GM23248 (cell line): ENCODE data around the gene CHCHD3. TPM values are rescaled to one million over a fixed set of nuclear protein-coding genes. Genes with fewer than 3 reads are reported as not detected.

ENCODE experiments used
- DNase-seq: peaks from one replicate; pipeline ENCODE4 v3.0.0-alpha.2; 2015
- H2AFZ ChIP-seq: fragments of 200-600 bp; sonication (generic); 2 replicates; pipeline ENCODE4 v1.6.1; 2016; ENCODE audit warnings: antibody characterized with exemption
- H3F3A ChIP-seq: fragments of 200-600 bp; sonication (generic); 2 replicates; pipeline ENCODE4 v1.6.1; 2016; ENCODE audit warnings: mild to moderate bottlenecking, antibody characterized with exemption, mixed run types; ENCODE audit not compliant: insufficient read depth
- H3K27ac ChIP-seq: fragments of 200-600 bp; sonication (generic); 2 replicates; pipeline ENCODE4 v1.5.1; 2016; ENCODE audit warnings: mild to moderate bottlenecking
- H3K27me3 ChIP-seq: fragments of 200-600 bp; sonication (generic); replicated peaks from 2 replicates; pipeline ENCODE4 v1.6.1; 2016; ENCODE audit warnings: mild to moderate bottlenecking; ENCODE audit not compliant: insufficient read depth
- H3K36me3 ChIP-seq: fragments of 200-600 bp; sonication (generic); 2 replicates; pipeline ENCODE4 v1.6.1; 2016; ENCODE audit warnings: low read depth, mild to moderate bottlenecking
- H3K4me1 ChIP-seq: fragments of 200-600 bp; sonication (generic); 2 replicates; pipeline ENCODE4 v1.6.1; 2016; ENCODE audit warnings: mild to moderate bottlenecking; ENCODE audit not compliant: insufficient read depth
- H3K4me2 ChIP-seq: fragments of 200-600 bp; sonication (generic); one replicate; pipeline ENCODE4 v1.6.1; 2016; ENCODE audit warnings: mild to moderate bottlenecking; ENCODE audit not compliant: unreplicated experiment
- H3K4me3 ChIP-seq: fragments of 200-600 bp; sonication (generic); 2 replicates; pipeline ENCODE4 v1.5.1; 2016; ENCODE audit warnings: mild to moderate bottlenecking
- H3K79me2 ChIP-seq: fragments of 200-600 bp; sonication (generic); 2 replicates; pipeline ENCODE4 v1.6.1; 2016; ENCODE audit warnings: mild to moderate bottlenecking; ENCODE audit not compliant: insufficient read depth
- H3K9ac ChIP-seq: fragments of 200-600 bp; sonication (generic); 2 replicates; pipeline ENCODE4 v1.6.1; 2016; ENCODE audit warnings: mild to moderate bottlenecking
- H3K9me2 ChIP-seq: fragments of 200-600 bp; sonication (generic); 2 replicates; pipeline ENCODE4 v1.6.1; 2016; ENCODE audit warnings: mixed run types, mild to moderate bottlenecking, moderate library complexity; ENCODE audit not compliant: insufficient read depth
- H3K9me3 ChIP-seq: fragments of 200-600 bp; sonication (generic); one replicate; pipeline ENCODE4 v1.6.1; 2017; ENCODE audit warnings: low read depth
- H4K20me1 ChIP-seq: fragments of 200-600 bp; sonication (generic); 2 replicates; pipeline ENCODE4 v1.6.0; 2016; ENCODE audit not compliant: insufficient read depth
- EZH2 ChIP-seq: fragments of 200-600 bp; sonication (generic); IDR thresholded peaks from 2 replicates; pipeline ENCODE4 v1.6.1; 2018; ENCODE audit warnings: antibody characterized with exemption, mild to moderate bottlenecking; ENCODE audit not compliant: insufficient read depth, poor library complexity, severe bottlenecking
- EZH2phosphoT487 ChIP-seq: fragments of 200-600 bp; sonication (generic); IDR thresholded peaks from 2 replicates; pipeline ENCODE4 v1.6.1; 2018; ENCODE audit warnings: antibody characterized with exemption, moderate library complexity, mild to moderate bottlenecking, low read depth; ENCODE audit not compliant: insufficient read depth
- WGBS, 2 experiments: methylation state at CpG; one replicate each; pipeline ENCODE4 v1.1.6; 2015 to 2017; ENCODE audit warnings: low lambda C conversion rate in 2 of 2, low coverage in 1 of 2; ENCODE audit errors: missing lambda C conversion rate in 2 of 2; 5-methylcytosine and 5-hydroxymethylcytosine counted together
- in situ Hi-C: fragments of 300-500 bp; cut with MboI; formaldehyde crosslinking; loops from 2 replicates; pipeline ENCODE4 v1.15.0; 2020
- polyA plus RNA-seq: library from polyadenylated mRNA; unstranded; fragments of >200 nt; fragmentation: Nextera tagmentation; extraction: Ambion mirVana; gene quantifications from 2 replicates; pipeline ENCODE4 v1.2.1, GENCODE V29; 2016
- total RNA-seq: library from RNA; depleted of rRNA; stranded (reverse); fragments of >200 nt; shearing (Covaris generic); gene quantifications from 2 replicates; pipeline ENCODE4 v1.2.3, GENCODE V29; 2014

The CHCHD3 gene
- total and polyA plus RNA-seq, 2 experiments from 2014 or later: 43.7 to 66.1 TPM

DNA sequence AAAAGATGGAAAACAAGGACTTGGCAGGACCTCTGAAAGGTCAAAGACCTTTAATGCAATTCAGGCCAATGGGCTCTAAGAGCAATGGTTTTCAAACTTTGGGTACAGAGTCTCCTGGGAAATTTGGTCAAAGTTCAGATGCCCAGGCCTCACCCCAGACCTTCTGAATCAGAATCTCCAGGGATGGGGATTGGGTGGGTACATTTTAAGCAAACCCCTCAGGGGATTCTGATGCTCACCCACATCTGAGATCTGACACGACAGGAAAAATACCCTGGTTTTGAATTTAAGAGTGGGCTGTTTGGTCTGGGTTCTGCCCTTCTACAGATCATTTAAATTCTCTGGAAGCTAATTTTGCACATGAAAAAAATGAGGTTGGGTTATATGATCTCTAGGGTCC, 290.9 kb downstream of the CHCHD3 start:
- TF ChIP-seq EZH2phosphoT487: no peak
- no peak for TF ChIP-seq EZH2

DNA sequence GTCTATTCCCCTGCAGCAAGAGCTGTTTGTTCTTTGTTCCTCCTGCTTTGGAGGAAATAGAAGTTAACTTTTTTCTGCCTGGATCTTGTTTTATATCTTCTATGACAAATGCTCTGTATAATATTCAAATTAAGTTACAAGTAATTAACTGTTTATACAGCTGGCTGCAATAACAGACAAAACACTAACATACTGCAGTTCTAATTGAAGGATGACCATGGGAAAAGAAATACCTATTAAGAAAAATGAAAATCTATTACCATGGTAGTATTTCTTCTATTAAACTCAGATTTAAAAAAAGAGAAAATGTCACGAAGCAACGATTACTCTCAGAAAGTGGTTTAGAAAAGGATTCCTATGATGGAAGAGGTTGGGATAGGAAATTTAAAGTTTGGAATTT, 291.8 kb downstream of the CHCHD3 start:
- Histone ChIP-seq H3K9me3 (no peaks in the 10 kb centered on the region), H3K27ac (no peak overlapping the region), H3K79me2 (no peaks in the 10 kb centered on the region), H4K20me1 (no peaks in the 10 kb centered on the region), H3K9me2 (no peaks in the 10 kb centered on the region), H3K36me3 (no peaks in the 10 kb centered on the region), H2AFZ (no peak overlapping the region), H3K4me3 (no peak overlapping the region), H3K4me2 (no peak overlapping the region), H3K9ac (no peak overlapping the region), H3K27me3 (no peaks in the 10 kb centered on the region), H3K4me1 (no peaks in the 10 kb centered on the region), H3F3A (no peaks in the 10 kb centered on the region)
- 99 to 100% methylated on average over 2 of the region's 2 CpGs for WGBS, 2 experiments
- TF ChIP-seq EZH2 (no peak), EZH2phosphoT487 (no peak)
- DNase-seq: no peak
- in situ Hi-C loops: no loop called here

More for the DNA sequence above, 290.9 kb downstream of the CHCHD3 start:
- in situ Hi-C loops: no loop called here
- Histone ChIP-seq H3K9me3 (no peaks in the 10 kb centered on the region), H3K9me2 (no peaks in the 10 kb centered on the region), H2AFZ (no peak overlapping the region), H3K4me3 (no peak overlapping the region), H3K9ac (no peak overlapping the region), H3K4me1 (no peaks in the 10 kb centered on the region), H3K27ac (no peak overlapping the region), H3K4me2 (no peak overlapping the region), H3K79me2 (no peaks in the 10 kb centered on the region), H3F3A (no peaks in the 10 kb centered on the region), H4K20me1 (no peaks in the 10 kb centered on the region), H3K36me3 (no peaks in the 10 kb centered on the region), H3K27me3 (no peaks in the 10 kb centered on the region)
- DNase-seq: no peak
- WGBS, 2 experiments: 100% methylated on average over 1 of the region's 1 CpG

DNA sequence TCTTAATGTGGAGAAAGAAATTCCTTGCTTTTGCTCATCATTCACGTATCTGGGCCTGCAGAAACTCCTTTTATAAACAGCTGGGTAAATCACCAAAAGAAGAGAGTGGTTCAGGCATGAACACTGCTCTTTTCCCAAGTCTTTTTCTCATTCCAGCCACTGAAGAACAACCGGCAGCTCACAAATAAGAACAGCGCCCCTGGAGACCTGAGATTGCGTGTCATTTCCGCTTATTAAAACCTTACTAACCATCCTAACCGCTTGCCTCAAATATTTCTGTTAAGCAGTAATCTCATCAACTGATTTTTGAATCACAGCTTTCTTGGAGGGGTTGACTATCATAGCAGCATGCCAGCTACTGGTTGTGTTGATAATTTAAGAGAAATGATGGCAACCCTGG, 292.6 kb downstream of the CHCHD3 start:
- H3K9me2 ChIP-seq: no peaks in the 10 kb centered on the region
- DNase-seq: no peak
- H4K20me1 ChIP-seq: no peaks in the 10 kb centered on the region
- no peak overlapping the region for H3K4me2 ChIP-seq
- H3K4me1 ChIP-seq: peaks cover under 1% of the 10 kb centered on the region; the same call in 1 of the 2 replicates
- H3K79me2 ChIP-seq: no peaks in the 10 kb centered on the region
- H3K9ac ChIP-seq: no peak overlapping the region
- peaks cover under 1% of the 10 kb centered on the region; the same call in 1 of the 2 replicates for H3F3A ChIP-seq
- no peak overlapping the region for H2AFZ ChIP-seq
- H3K4me3 ChIP-seq: no peak overlapping the region
- no peak overlapping the region for H3K27ac ChIP-seq
- 99% methylated on average over 6 of the region's 6 CpGs for WGBS, 2 experiments
- no peaks in the 10 kb centered on the region for H3K36me3 ChIP-seq
- no peak for TF ChIP-seq EZH2
- TF ChIP-seq EZH2phosphoT487: no peak
- in situ Hi-C loops: loop anchor here (10.0 kb wide), 1 partner anchor 64 kb away; no protein-coding TSS in a partner anchor
- H3K27me3 ChIP-seq: no peaks in the 10 kb centered on the region
- H3K9me3 ChIP-seq: no peaks in the 10 kb centered on the region

- Histone ChIP-seq H3K27me3 (no peaks in the 10 kb centered on the region), H3K27ac (no peak overlapping the region), H3K79me2 (no peaks in the 10 kb centered on the region), H2AFZ (no peak overlapping the region), H3K4me1 (peaks cover 23% of the 10 kb centered on the region), H3K4me3 (no peak overlapping the region), H4K20me1 (no peaks in the 10 kb centered on the region), H3K36me3 (no peaks in the 10 kb centered on the region), H3F3A (peaks cover 31% of the 10 kb centered on the region), H3K4me2 (no peak overlapping the region), H3K9me2 (no peaks in the 10 kb centered on the region), H3K9ac (no peak overlapping the region), H3K9me3 (no peaks in the 10 kb centered on the region)
- 97 to 98% methylated on average over 6 of the region's 6 CpGs for WGBS, 2 experiments
- in situ Hi-C loops: loop anchor here (10.0 kb wide), 1 partner anchor 61 kb away; no protein-coding TSS in a partner anchor
- no peak for DNase-seq
- TF ChIP-seq EZH2phosphoT487 (no peak), EZH2 (no peak)
These were observed 296.0 kb downstream of the CHCHD3 start for GRCh38 chr7:132785870-132786269.
